Measurements from ENCODE around the gene KIAA1217.

KIAA1217 gene

GRCh38 chr10:24363070-24363469 is 154.1 kb downstream of the KIAA1217 start:
- H3K9me2 ChIP-seq (replicated peaks; ENCODE audit: control insufficient read depth, low read length): no peaks in the 10 kb centered on the region
- H3K27me3 ChIP-seq (ENCODE audit: control insufficient read depth, low read length): no peaks in the 10 kb centered on the region
- H3K4me1 ChIP-seq (ENCODE audit: control insufficient read depth, low read length): peaks cover 21% of the 10 kb centered on the region
- H3F3A ChIP-seq (ENCODE audit: control insufficient read depth, insufficient read depth): no peaks in the 10 kb centered on the region
- no peak overlapping the region for H3K4me2 ChIP-seq (ENCODE audit: low read length)
- TF ChIP-seq EZH2phosphoT487 (IDR thresholded peaks at IDR 0.05; ENCODE audit: borderline replicate concordance, low read length) (no peak), CTCF (IDR thresholded peaks at IDR 0.05; ENCODE audit: low read depth, low read length, poor library complexity, severe bottlenecking) (no peak)
- H3K79me2 ChIP-seq (ENCODE audit: control insufficient read depth, low read length): no peaks in the 10 kb centered on the region
- H3K9me3 ChIP-seq (ENCODE audit: control insufficient read depth, insufficient read depth, low read length): no peaks in the 10 kb centered on the region
- H3K36me3 ChIP-seq (ENCODE audit: control insufficient read depth, low read length): no peaks in the 10 kb centered on the region
- no peak overlapping the region for H3K4me3 ChIP-seq (ENCODE audit: low read length)
- no peak overlapping the region for H3K27ac ChIP-seq (ENCODE audit: low read depth, low read length)
- H4K20me1 ChIP-seq (ENCODE audit: control insufficient read depth, insufficient read depth, low read depth, low read length): no peaks in the 10 kb centered on the region

GRCh38 chr10:24367688-24368087 is 158.8 kb downstream of the KIAA1217 start:
- Histone ChIP-seq H3K4me3 (ENCODE audit: low read length) (no peak overlapping the region), H3K9me3 (ENCODE audit: control insufficient read depth, insufficient read depth, low read length) (peaks cover 7% of the 10 kb centered on the region; the same call in 1 of the 2 replicates), H3K27ac (ENCODE audit: low read depth, low read length) (no peak overlapping the region), H3K4me1 (ENCODE audit: control insufficient read depth, low read length) (peaks cover 26% of the 10 kb centered on the region), H3K4me2 (ENCODE audit: low read length) (no peak overlapping the region), H4K20me1 (ENCODE audit: control insufficient read depth, insufficient read depth, low read depth, low read length) (no peaks in the 10 kb centered on the region), H3K27me3 (ENCODE audit: control insufficient read depth, low read length) (no peaks in the 10 kb centered on the region), H3K36me3 (ENCODE audit: control insufficient read depth, low read length) (no peaks in the 10 kb centered on the region), H3F3A (ENCODE audit: control insufficient read depth, insufficient read depth) (no peaks in the 10 kb centered on the region), H3K9me2 (replicated peaks; ENCODE audit: control insufficient read depth, low read length) (no peaks in the 10 kb centered on the region), H3K79me2 (ENCODE audit: control insufficient read depth, low read length) (no peaks in the 10 kb centered on the region)
- TF ChIP-seq CTCF (IDR thresholded peaks at IDR 0.05; ENCODE audit: low read depth, low read length, poor library complexity, severe bottlenecking) (no peak), EZH2phosphoT487 (IDR thresholded peaks at IDR 0.05; ENCODE audit: borderline replicate concordance, low read length) (no peak)

GRCh38 chr10:24370877-24371276 is 161.9 kb downstream of the KIAA1217 start:
- Histone ChIP-seq H3K27me3 (ENCODE audit: control insufficient read depth, low read length) (no peaks in the 10 kb centered on the region), H3K27ac (ENCODE audit: low read depth, low read length) (no peak overlapping the region), H3K9me2 (replicated peaks; ENCODE audit: control insufficient read depth, low read length) (no peaks in the 10 kb centered on the region), H3K36me3 (ENCODE audit: control insufficient read depth, low read length) (no peaks in the 10 kb centered on the region), H3K4me2 (ENCODE audit: low read length) (no peak overlapping the region), H3K79me2 (ENCODE audit: control insufficient read depth, low read length) (no peaks in the 10 kb centered on the region), H3K4me3 (ENCODE audit: low read length) (no peak overlapping the region), H3F3A (ENCODE audit: control insufficient read depth, insufficient read depth) (no peaks in the 10 kb centered on the region), H3K9me3 (ENCODE audit: control insufficient read depth, insufficient read depth, low read length) (peaks cover 7% of the 10 kb centered on the region; the same call in 1 of the 2 replicates), H3K4me1 (ENCODE audit: control insufficient read depth, low read length) (peaks cover 32% of the 10 kb centered on the region), H4K20me1 (ENCODE audit: control insufficient read depth, insufficient read depth, low read depth, low read length) (no peaks in the 10 kb centered on the region)
- TF ChIP-seq CTCF (IDR thresholded peaks at IDR 0.05; ENCODE audit: low read depth, low read length, poor library complexity, severe bottlenecking) (no peak), EZH2phosphoT487 (IDR thresholded peaks at IDR 0.05; ENCODE audit: borderline replicate concordance, low read length) (no peak)
